AG04449 (cell line): Measurements from ENCODE around the gene DDX54.
A peak's percentile ranks its signal among the peaks of the same experiment; 100 is the strongest.

ENCODE experiments used
- CTCF ChIA-PET: fragments of 350-600 bp; formaldehyde crosslinking; extraction: SDS; loops from one replicate; lab custom pipeline; 2021; ENCODE audit warnings: antibody characterized with exemption; lab: Yijun Ruan, JAX
- POLR2A ChIA-PET: fragments of 400-600, 350-600 bp; formaldehyde crosslinking; extraction: SDS; loops from one replicate; lab custom pipeline; 2020; ENCODE audit warnings: antibody characterized with exemption, inconsistent platforms; lab: Yijun Ruan, JAX
- DNase-seq: peaks from one replicate; pipeline ENCODE4 v3.0.0-alpha.2; 2010; ENCODE audit warnings: low read depth, low spot score
- H3K4me3 ChIP-seq: 2 replicates; pipeline ENCODE4 v1.5.1; 2011; ENCODE audit warnings: low read depth, mild to moderate bottlenecking, control low read depth, low read length
- TF ChIP-seq, protein P1 (sequence below): IDR thresholded peaks from one replicate; pipeline ENCODE4 v1.5.1; 2011; ENCODE audit warnings: mild to moderate bottlenecking, moderate library complexity, low read length, control low read depth, inconsistent platforms; ENCODE audit not compliant: insufficient read depth; ENCODE audit errors: missing control alignments

The DDX54 gene

DNA sequence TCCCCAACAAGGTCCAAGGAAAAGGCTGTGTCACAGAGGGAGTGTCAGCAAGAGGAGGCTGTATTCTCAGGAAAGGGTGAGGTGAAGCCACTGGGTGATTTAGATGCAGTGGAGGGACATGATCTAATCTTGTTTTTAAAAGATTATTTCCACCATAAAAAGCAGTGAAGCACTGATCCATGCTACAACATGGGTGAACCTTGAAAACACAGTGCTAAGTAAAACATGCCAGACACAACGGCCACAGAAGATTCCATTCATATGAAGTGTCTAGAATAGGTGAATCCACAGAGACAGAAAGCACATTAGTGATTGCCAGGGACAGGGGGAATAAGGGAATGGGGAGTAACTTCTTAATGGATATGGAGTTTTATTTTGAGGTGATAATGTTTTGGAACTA, 13.0 kb upstream of the DDX54 start:
- no peak for DNase-seq
- ChIA-PET CTCF (interaction anchor here (1.2 to 3.7 kb wide), 3 partner anchors 9 to 12 kb away, joined by 3 to 27 read pairs (median 5); partner anchors contain the start of genes DDX54 and RITA1), POLR2A (no interaction called here)
- TF ChIP-seq, protein P1, sequence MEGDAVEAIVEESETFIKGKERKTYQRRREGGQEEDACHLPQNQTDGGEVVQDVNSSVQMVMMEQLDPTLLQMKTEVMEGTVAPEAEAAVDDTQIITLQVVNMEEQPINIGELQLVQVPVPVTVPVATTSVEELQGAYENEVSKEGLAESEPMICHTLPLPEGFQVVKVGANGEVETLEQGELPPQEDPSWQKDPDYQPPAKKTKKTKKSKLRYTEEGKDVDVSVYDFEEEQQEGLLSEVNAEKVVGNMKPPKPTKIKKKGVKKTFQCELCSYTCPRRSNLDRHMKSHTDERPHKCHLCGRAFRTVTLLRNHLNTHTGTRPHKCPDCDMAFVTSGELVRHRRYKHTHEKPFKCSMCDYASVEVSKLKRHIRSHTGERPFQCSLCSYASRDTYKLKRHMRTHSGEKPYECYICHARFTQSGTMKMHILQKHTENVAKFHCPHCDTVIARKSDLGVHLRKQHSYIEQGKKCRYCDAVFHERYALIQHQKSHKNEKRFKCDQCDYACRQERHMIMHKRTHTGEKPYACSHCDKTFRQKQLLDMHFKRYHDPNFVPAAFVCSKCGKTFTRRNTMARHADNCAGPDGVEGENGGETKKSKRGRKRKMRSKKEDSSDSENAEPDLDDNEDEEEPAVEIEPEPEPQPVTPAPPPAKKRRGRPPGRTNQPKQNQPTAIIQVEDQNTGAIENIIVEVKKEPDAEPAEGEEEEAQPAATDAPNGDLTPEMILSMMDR = no peak
- no peak overlapping the region for H3K4me3 ChIP-seq

DNA sequence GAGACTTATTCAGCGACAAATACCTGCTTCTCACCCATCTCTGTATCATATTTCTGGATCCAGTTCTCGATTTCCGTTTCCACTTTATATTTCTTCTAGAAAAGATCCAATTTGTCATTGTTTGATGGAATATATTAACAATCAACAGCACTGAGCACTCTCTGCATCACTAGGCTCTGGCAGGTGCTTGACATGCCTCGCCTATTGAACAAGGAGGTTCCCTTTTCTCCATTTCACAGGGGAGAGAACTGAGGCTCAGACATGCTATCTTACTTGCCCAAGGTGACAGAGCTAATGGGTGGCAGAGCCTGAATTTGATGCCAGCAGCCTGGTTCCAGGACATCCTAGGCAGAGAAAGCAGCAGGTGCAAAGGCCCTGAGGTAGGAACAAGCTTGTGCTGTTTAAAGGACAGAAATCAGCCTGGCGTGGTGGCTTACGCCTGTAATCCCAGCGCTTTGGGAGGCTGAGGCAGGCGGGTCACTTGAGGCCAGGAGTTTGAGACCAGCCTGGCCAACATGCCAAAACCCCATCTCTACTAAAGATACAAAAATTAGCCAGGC, 12.3 kb upstream of the DDX54 start:
- TF ChIP-seq, protein P1 = no peak
- CTCF ChIA-PET = interaction anchor here (0.7 to 3.7 kb wide), 12 partner anchors 8 to 227 kb away, joined by 3 to 38 read pairs (median 4); partner anchors contain the start of genes DDX54 and RITA1
- DNase-seq = no peak
- POLR2A ChIA-PET = interaction anchor here (1.0 kb wide), 1 partner anchor 23 kb away, joined by 3 read pairs; no protein-coding TSS in a partner anchor
- no peak overlapping the region for H3K4me3 ChIP-seq

DNA sequence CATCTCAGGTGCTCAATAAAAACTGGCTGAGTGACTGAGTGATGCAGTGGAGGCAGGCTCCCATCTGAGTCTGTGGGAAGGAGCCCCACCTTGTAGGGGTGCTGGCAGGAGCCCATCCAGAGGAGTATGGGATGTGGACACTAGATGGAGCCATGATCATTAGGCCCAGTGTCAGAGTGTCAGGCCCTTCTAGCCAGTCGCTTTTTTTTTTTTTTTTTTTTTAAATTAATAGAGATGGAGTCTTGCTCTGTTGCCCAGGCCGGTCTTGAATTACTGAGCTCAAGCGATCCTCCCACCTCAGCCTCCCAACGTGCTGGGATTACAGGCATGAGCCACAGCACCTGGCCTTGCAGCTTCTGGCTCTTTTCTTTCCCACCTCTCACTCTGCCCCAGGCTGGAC, 11.7 kb upstream of the DDX54 start:
- ChIA-PET CTCF (interaction anchor here (0.7 to 3.7 kb wide), 17 partner anchors 8 to 268 kb away, joined by 3 to 38 read pairs (median 3); partner anchors contain the start of genes DDX54, RITA1 and SDSL), POLR2A (interaction anchor here (1.0 kb wide), 1 partner anchor 23 kb away, joined by 3 read pairs; no protein-coding TSS in a partner anchor)
- no peak overlapping the region for H3K4me3 ChIP-seq
- no peak for DNase-seq
- TF ChIP-seq, protein P1 = peak; percentile 75

DNA sequence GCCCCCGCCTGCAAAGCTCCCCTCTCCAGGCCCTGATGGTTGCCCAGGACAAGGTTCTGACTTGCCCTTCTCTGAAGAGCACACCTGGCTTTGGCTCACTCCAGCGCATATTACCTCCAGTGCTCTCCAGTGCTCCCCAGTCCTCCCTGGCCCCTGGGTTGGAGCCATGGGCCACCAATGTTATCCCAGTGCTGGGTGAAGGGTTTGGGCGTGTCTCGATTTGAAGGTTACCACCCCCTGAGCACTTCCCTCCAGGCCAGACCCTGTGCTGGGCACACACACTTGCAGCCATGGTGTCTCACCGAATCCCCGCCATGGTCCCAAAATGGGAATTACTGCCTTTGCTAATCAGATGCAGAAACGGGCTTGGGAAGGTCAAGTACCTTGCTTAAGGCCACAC, 11.3 kb upstream of the DDX54 start:
- H3K4me3 ChIP-seq = no peak overlapping the region
- CTCF ChIA-PET = interaction anchor here (0.5 to 3.7 kb wide), 14 partner anchors 9 to 719 kb away, joined by 3 to 38 read pairs (median 3); partner anchors contain the start of genes DDX54, RITA1 and SDSL
- TF ChIP-seq, protein P1 = no peak
- POLR2A ChIA-PET = interaction anchor here (1.0 kb wide), 1 partner anchor 24 kb away, joined by 3 read pairs; no protein-coding TSS in a partner anchor
- no peak for DNase-seq

DNA sequence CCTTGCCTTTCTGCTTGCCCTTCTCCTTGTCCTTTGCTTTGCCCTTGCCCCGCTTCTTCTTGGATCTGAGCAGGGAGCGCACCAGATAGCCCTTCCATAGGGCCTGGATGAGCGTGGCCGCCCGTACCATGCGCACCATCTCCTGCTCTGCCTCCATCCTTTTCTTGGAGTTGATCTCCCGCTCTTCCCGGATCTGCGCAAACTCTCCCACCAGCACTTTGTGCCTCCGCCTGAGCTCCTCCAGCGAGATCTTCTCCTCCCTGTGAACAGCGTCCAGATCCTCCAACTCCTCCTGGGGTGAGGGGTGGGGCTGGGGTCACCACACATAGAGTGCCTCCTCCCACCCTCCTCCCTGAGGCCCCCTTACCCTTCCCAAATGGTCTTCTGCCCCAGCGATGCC, 10.3 kb upstream of the DDX54 start:
- no peak overlapping the region for H3K4me3 ChIP-seq
- DNase-seq = no peak
- POLR2A ChIA-PET = interaction anchor here (0.6 to 2.0 kb wide), 4 partner anchors 10 to 173 kb away, joined by 3 to 12 read pairs (median 8); partner anchors contain the start of genes DDX54, RITA1 and TPCN1
- CTCF ChIA-PET = interaction anchor here (0.6 to 4.0 kb wide), 21 partner anchors 9 to 720 kb away, joined by 3 to 38 read pairs (median 4); partner anchors contain the start of genes DDX54, RITA1, SDSL and SLC8B1
- TF ChIP-seq, protein P1 = no peak

DNA sequence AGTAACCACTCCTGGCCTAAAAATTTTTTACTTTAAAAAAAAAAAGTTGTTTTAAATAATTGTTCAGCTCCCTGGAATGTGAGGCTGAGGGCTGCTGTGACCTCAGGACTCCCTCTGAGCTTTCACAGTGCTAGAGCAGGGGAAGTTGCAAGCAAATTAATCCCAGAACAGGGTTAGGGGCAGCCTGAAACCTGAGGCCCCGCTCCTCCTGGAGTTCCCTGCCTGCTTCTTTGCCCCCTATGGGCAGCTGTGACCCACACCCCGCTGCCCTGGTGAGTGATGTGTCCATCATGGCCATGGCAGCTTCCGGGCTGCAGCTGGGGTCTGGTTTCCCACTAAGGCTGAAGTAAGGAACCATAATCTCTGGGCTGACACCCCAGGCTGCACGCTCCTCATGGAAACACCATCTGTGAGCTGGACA, 9.7 kb upstream of the DDX54 start:
- no peak overlapping the region for H3K4me3 ChIP-seq
- DNase-seq = no peak
- POLR2A ChIA-PET = interaction anchor here (0.6 to 2.0 kb wide), 5 partner anchors 9 to 174 kb away, joined by 3 to 12 read pairs (median 8); partner anchors contain the start of genes DDX54, RITA1 and TPCN1
- TF ChIP-seq, protein P1 = no peak
- CTCF ChIA-PET = interaction anchor here (0.6 to 4.0 kb wide), 17 partner anchors 9 to 721 kb away, joined by 3 to 38 read pairs (median 4); partner anchors contain the start of genes DDX54, RITA1, SDSL and SLC8B1
